H9 (cell line): Measurements from ENCODE around the gene ZSWIM8. TPM values are rescaled to one million over a fixed set of nuclear protein-coding genes. Genes with fewer than 3 reads are reported as not detected.
A peak's percentile ranks its signal among the peaks of the same experiment; 100 is the strongest.

Experiments
- DNase-seq: peaks from one replicate; pipeline ENCODE4 v3.0.0-alpha.2; 2017
- H2AFZ ChIP-seq: one replicate; pipeline ENCODE4 v1.6.1; 2013; ENCODE audit warnings: mild to moderate bottlenecking, low read length, control low read depth, moderate library complexity
- H2AK5ac ChIP-seq: 2 replicates; pipeline ENCODE4 v1.6.1; 2013; ENCODE audit warnings: low read length, control low read depth, mixed read lengths; ENCODE audit not compliant: insufficient read length
- H2BK120ac ChIP-seq: one replicate; pipeline ENCODE4 v1.6.1; 2013; ENCODE audit warnings: low read depth, mild to moderate bottlenecking, low read length, control low read depth, inconsistent platforms; ENCODE audit not compliant: poor library complexity, severe bottlenecking
- H2BK12ac ChIP-seq: 2 replicates; pipeline ENCODE4 v1.6.1; 2013; ENCODE audit warnings: low read length, control low read depth, mixed read lengths, low read depth; ENCODE audit not compliant: insufficient read length
- H2BK15ac ChIP-seq: 2 replicates; pipeline ENCODE4 v1.6.1; 2013; ENCODE audit warnings: low read depth, low read length, control low read depth
- H2BK20ac ChIP-seq: one replicate; pipeline ENCODE4 v1.6.1; 2013; ENCODE audit warnings: low read depth, mild to moderate bottlenecking, low read length, control low read depth, inconsistent platforms; ENCODE audit not compliant: poor library complexity, severe bottlenecking
- H2BK5ac ChIP-seq: 2 replicates; pipeline ENCODE4 v1.6.1; 2013; ENCODE audit warnings: low read length, control low read depth, mixed read lengths; ENCODE audit not compliant: insufficient read length
- H3K14ac ChIP-seq: 2 replicates; pipeline ENCODE4 v1.6.1; 2013; ENCODE audit warnings: low read length, control low read depth; ENCODE audit not compliant: insufficient read depth
- H3K18ac ChIP-seq: 2 replicates; pipeline ENCODE4 v1.6.1; 2013; ENCODE audit warnings: low read depth, mild to moderate bottlenecking, mixed read lengths, low read length, control low read depth; ENCODE audit not compliant: insufficient read length
- H3K23ac ChIP-seq: 2 replicates; pipeline ENCODE4 v1.6.1; 2013; ENCODE audit warnings: low read length, control low read depth, mixed read lengths, low read depth; ENCODE audit not compliant: insufficient read length
- H3K23me2 ChIP-seq: 2 replicates; pipeline ENCODE4 v1.6.1; 2013; ENCODE audit warnings: low read depth, mild to moderate bottlenecking, mixed read lengths, low read length, control low read depth; ENCODE audit not compliant: insufficient read length, poor library complexity, severe bottlenecking
- H3K27ac ChIP-seq: 2 replicates; pipeline ENCODE4 v1.5.1; 2013; ENCODE audit warnings: low read length, control low read depth, mixed read lengths, low read depth; ENCODE audit not compliant: insufficient read length
- H3K27me3 ChIP-seq: 2 replicates; pipeline ENCODE4 v1.6.1; 2013; ENCODE audit warnings: low read length, control low read depth, inconsistent platforms; ENCODE audit not compliant: insufficient read depth
- H3K4ac ChIP-seq: 2 replicates; pipeline ENCODE4 v1.6.1; 2013; ENCODE audit warnings: low read depth, mild to moderate bottlenecking, control low read depth, inconsistent platforms, low read length, moderate library complexity
- H3K4me1 ChIP-seq: 2 replicates; pipeline ENCODE4 v1.6.1; 2013; ENCODE audit warnings: low read length, control low read depth, inconsistent platforms; ENCODE audit not compliant: insufficient read depth
- H3K4me2 ChIP-seq: 2 replicates; pipeline ENCODE4 v1.6.1; 2013; ENCODE audit warnings: low read length, control low read depth, mixed read lengths; ENCODE audit not compliant: insufficient read length, insufficient read depth
- H3K56ac ChIP-seq: 2 replicates; pipeline ENCODE4 v1.6.1; 2013; ENCODE audit warnings: low read depth, mild to moderate bottlenecking, mixed read lengths, low read length, control low read depth; ENCODE audit not compliant: insufficient read length
- H3K79me1 ChIP-seq: 2 replicates; pipeline ENCODE4 v1.6.1; 2013; ENCODE audit warnings: low read depth, mild to moderate bottlenecking, moderate library complexity, low read length, control low read depth, inconsistent platforms; ENCODE audit not compliant: insufficient read depth, poor library complexity, severe bottlenecking
- H3K79me2 ChIP-seq: 2 replicates; pipeline ENCODE4 v1.6.1; 2013; ENCODE audit warnings: low read length, control low read depth, inconsistent platforms; ENCODE audit not compliant: insufficient read depth
- H3K9ac ChIP-seq: 2 replicates; pipeline ENCODE4 v1.6.1; 2013; ENCODE audit warnings: low read length, control low read depth, mixed read lengths; ENCODE audit not compliant: insufficient read length; ENCODE audit errors: extremely low read depth
- H3K9me3 ChIP-seq: one replicate; pipeline ENCODE4 v1.6.1; 2013; ENCODE audit warnings: low read depth, low read length, inconsistent platforms; ENCODE audit not compliant: control insufficient read depth
- H3T11ph ChIP-seq: one replicate; pipeline ENCODE4 v1.6.1; 2013; ENCODE audit warnings: mild to moderate bottlenecking, low read length, control low read depth, inconsistent platforms
- H4K20me1 ChIP-seq: one replicate; pipeline ENCODE4 v1.6.1; 2013; ENCODE audit not compliant: control insufficient read depth, insufficient read length, insufficient read depth
- H4K5ac ChIP-seq: 2 replicates; pipeline ENCODE4 v1.6.1; 2013; ENCODE audit warnings: low read depth, mild to moderate bottlenecking, mixed read lengths, low read length, control low read depth; ENCODE audit not compliant: insufficient read length
- H4K8ac ChIP-seq: replicated peaks from 2 replicates; pipeline ENCODE4 v1.6.1; 2013; ENCODE audit warnings: low read length, control low read depth, mixed read lengths, low read depth; ENCODE audit not compliant: insufficient read length
- H4K91ac ChIP-seq: 2 replicates; pipeline ENCODE4 v1.6.1; 2013; ENCODE audit warnings: low read depth, mild to moderate bottlenecking, moderate library complexity, mixed read lengths, low read length, control low read depth; ENCODE audit not compliant: insufficient read length
- H3K27ac Mint-ChIP-seq, 3 experiments: 2 replicates in 2 of 3; 3 replicates in 1 of 3; pipeline ENCODE4 v1.8.0; 2020 to 2021; ENCODE audit warnings: mixed read lengths in 3 of 3, mild to moderate bottlenecking in 1 of 3, moderate library complexity in 1 of 3
- H3K27me3 Mint-ChIP-seq: 2 replicates; pipeline ENCODE4 v1.8.0; 2021; ENCODE audit warnings: low read depth, mild to moderate bottlenecking, moderate library complexity, mixed read lengths
- H3K36me3 Mint-ChIP-seq, 3 experiments: 2 replicates in 2 of 3; 3 replicates in 1 of 3; pipeline ENCODE4 v1.8.0; 2020 to 2021; ENCODE audit warnings: low read depth in 3 of 3, mixed read lengths in 3 of 3; ENCODE audit not compliant: insufficient read depth in 1 of 3
- H3K4me1 Mint-ChIP-seq, 2 experiments: 2 replicates each; pipeline ENCODE4 v1.8.0; 2020; ENCODE audit warnings: mixed read lengths in 2 of 2
- H3K4me3 Mint-ChIP-seq, 2 experiments: 2 replicates in 1 of 2; 3 replicates in 1 of 2; pipeline ENCODE4 v1.8.0; 2020 to 2021; ENCODE audit warnings: mild to moderate bottlenecking in 2 of 2, mixed read lengths in 2 of 2, moderate library complexity in 1 of 2
- H3K9me3 Mint-ChIP-seq, 2 experiments: 2 replicates in 1 of 2; 3 replicates in 1 of 2; pipeline ENCODE4 v1.8.0; 2020; ENCODE audit warnings: mild to moderate bottlenecking in 2 of 2, mixed read lengths in 2 of 2, moderate library complexity in 1 of 2
- WGBS: extraction: QIAGEN DNeasy Blood & Tissue Kit; methylation state at CpG from one replicate; pipeline ENCODE4 v1.1.7; 2013; ENCODE audit warnings: missing lambda C conversion rate, low lambda C conversion rate, mixed read lengths; ENCODE audit not compliant: insufficient read length; ENCODE audit errors: extremely low coverage; 5-methylcytosine and 5-hydroxymethylcytosine counted together
- total RNA-seq: library from RNA; stranded (reverse); gene quantifications from 2 replicates; pipeline ENCODE4 v1.2.1, GENCODE V29; 2021
- TF ChIP-seq, protein P1 (sequence below): fragments of 200-600 bp; sonication (generic); conservative IDR thresholded peaks from 3 replicates; pipeline ENCODE4 v1.8.0; 2021; ENCODE audit warnings: antibody characterized with exemption, mild to moderate bottlenecking

ZSWIM8 gene
- total RNA-seq, 1 experiment from 2014 or later, result 41.0 TPM

DNA sequence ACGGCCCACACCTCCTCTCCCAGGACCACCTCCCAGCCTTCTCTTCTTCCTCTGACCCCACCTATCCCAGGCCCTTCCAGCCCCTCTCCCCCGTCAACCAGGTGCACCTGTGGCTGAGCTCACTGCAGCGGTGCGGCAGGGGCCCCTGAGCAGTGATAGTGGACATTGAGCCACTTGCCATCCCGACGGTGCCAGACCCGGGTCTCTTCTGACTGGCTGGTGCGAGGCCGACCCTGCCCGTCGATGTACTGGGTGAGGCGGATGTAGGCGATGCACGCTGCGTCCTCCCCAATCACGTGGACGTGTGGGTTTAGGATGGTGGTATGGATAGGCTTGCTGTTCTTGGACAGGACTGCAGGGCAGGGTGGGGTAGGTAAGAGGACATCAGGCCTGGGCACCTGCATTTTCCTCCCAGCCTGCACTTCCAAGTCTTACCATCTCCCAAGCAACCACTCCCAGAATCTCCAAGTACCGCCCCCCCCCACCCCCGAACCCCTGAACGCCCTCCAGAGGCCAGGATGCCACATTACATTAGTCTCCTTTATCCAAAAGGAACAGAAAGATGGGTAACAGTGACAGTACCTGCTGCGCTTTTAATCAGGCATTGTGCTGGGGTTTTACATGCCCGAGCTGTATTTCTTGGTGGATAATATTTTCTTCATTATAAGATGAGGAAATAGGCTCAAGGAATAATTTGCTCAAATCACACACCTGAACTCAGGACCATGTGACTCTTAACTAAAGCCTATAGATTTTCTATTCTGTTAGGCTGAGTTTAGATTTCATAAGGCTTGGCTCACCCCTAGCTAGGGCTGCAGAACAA lies 29.7 kb downstream of the ZSWIM8 start:
- DNase-seq, result peak; percentile 59
- TF ChIP-seq, protein P1, sequence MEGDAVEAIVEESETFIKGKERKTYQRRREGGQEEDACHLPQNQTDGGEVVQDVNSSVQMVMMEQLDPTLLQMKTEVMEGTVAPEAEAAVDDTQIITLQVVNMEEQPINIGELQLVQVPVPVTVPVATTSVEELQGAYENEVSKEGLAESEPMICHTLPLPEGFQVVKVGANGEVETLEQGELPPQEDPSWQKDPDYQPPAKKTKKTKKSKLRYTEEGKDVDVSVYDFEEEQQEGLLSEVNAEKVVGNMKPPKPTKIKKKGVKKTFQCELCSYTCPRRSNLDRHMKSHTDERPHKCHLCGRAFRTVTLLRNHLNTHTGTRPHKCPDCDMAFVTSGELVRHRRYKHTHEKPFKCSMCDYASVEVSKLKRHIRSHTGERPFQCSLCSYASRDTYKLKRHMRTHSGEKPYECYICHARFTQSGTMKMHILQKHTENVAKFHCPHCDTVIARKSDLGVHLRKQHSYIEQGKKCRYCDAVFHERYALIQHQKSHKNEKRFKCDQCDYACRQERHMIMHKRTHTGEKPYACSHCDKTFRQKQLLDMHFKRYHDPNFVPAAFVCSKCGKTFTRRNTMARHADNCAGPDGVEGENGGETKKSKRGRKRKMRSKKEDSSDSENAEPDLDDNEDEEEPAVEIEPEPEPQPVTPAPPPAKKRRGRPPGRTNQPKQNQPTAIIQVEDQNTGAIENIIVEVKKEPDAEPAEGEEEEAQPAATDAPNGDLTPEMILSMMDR, result peak; percentile 65

More for the DNA sequence above, 29.7 kb downstream of the ZSWIM8 start:
- H3K27ac ChIP-seq, result no peak overlapping the region
- no peaks in the 10 kb centered on the region for H3K4me1 ChIP-seq
- no peak overlapping the region for H3K18ac ChIP-seq
- H3K9ac ChIP-seq, result no peak overlapping the region
- H3K36me3 Mint-ChIP-seq, result peaks cover 20 to 49% (median 25%) of the 10 kb centered on the region in 3 experiments; a peak in 6 of 7 replicates
- no peak overlapping the region for H3K14ac ChIP-seq
- no peak overlapping the region for H3K23ac ChIP-seq
- H3K4me3 Mint-ChIP-seq, result no peak overlapping the region
- no peaks in the 10 kb centered on the region for H3K27me3 ChIP-seq
- no peaks in the 10 kb centered on the region for H3K79me1 ChIP-seq
- H2BK20ac ChIP-seq, result no peak overlapping the region
- H4K20me1 ChIP-seq, result no peaks in the 10 kb centered on the region
- no peak overlapping the region for H2BK15ac ChIP-seq
- no peak overlapping the region for H3K4ac ChIP-seq
- peaks cover 2% of the 10 kb centered on the region for H3K23me2 ChIP-seq
- no peaks in the 10 kb centered on the region for H3K27me3 Mint-ChIP-seq
- H2BK12ac ChIP-seq, result no peak overlapping the region
- H2AFZ ChIP-seq, result no peak overlapping the region
- H3K4me1 Mint-ChIP-seq, result peaks cover 11 to 14% of the 10 kb centered on the region in 2 experiments
- no CpG with 5 or more reads among the region's 22 CpGs for WGBS
- H4K91ac ChIP-seq, result no peak overlapping the region
- no peaks in the 10 kb centered on the region for H3K9me3 ChIP-seq
- H3K79me2 ChIP-seq, result no peaks in the 10 kb centered on the region
- H3K4me2 ChIP-seq, result no peak overlapping the region
- no peak overlapping the region for H2AK5ac ChIP-seq
- no peak overlapping the region for H3T11ph ChIP-seq
- no peak overlapping the region for H2BK120ac ChIP-seq
- H4K5ac ChIP-seq, result no peak overlapping the region
- no peaks in the 10 kb centered on the region; a peak in 1 of 5 replicates for H3K9me3 Mint-ChIP-seq
- H4K8ac ChIP-seq, result no peak overlapping the region
- no peak overlapping the region for H3K27ac Mint-ChIP-seq
- no peak overlapping the region for H3K56ac ChIP-seq
- no peak overlapping the region for H2BK5ac ChIP-seq
